ENCODE data around the gene GCC1. TPM values are rescaled to one million over a fixed set of nuclear protein-coding genes. Genes with fewer than 3 reads are reported as not detected.

The GCC1 gene, protein sequence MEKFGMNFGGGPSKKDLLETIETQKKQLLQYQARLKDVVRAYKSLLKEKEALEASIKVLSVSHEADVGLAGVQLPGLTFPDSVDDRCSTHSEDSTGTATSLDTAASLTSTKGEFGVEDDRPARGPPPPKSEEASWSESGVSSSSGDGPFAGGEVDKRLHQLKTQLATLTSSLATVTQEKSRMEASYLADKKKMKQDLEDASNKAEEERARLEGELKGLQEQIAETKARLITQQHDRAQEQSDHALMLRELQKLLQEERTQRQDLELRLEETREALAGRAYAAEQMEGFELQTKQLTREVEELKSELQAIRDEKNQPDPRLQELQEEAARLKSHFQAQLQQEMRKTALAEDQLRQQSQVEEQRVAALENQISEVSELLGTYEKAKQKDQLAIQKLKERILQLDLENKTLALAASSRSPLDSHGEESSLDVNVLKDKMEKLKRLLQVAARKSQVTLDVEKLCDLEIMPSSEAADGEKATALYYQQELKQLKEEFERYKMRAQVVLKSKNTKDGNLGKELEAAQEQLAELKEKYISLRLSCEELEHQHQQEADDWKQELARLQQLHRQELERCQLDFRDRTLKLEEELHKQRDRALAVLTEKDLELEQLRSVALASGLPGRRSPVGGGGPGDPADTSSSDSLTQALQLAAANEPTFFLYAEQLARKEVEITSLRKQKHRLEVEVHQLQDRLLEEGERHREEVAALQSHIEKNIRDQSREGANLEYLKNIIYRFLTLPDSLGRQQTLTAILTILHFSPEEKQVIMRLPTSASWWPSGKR
- 16.7 TPM for total RNA-seq
- polyA plus RNA-seq (ENCODE audit: insufficient read depth, low read depth, low replicate concordance), result 6.9 TPM
- long read RNA-seq, donor 1, full-length matches to known transcripts, result 6 of 6 reads
- long read RNA-seq, donor 1, partial matches to known transcripts, result 0 of 6 reads
- long read RNA-seq, donor 1, other reads (novel, unspliced or antisense), result 0 of 6 reads
- long read RNA-seq, donor 2, result 0 reads
- long read RNA-seq, donor 3, full-length matches to known transcripts, result 3 of 3 reads
- long read RNA-seq, donor 3, partial matches to known transcripts, result 0 of 3 reads
- long read RNA-seq, donor 3, other reads (novel, unspliced or antisense), result 0 of 3 reads
- long read RNA-seq, donor 4, full-length matches to known transcripts, result 3 of 3 reads
- long read RNA-seq, donor 4, partial matches to known transcripts, result 0 of 3 reads
- long read RNA-seq, donor 4, other reads (novel, unspliced or antisense), result 0 of 3 reads
- long read RNA-seq, donor 5, partial matches to known transcripts, result 17 of 26 reads
- long read RNA-seq, donor 5, other reads (novel, unspliced or antisense), result 9 of 26 reads
- long read RNA-seq, donor 6, result 0 reads
- long read RNA-seq, donor 7, full-length matches to known transcripts, result 28 of 28 reads
- long read RNA-seq, donor 7, partial matches to known transcripts, result 0 of 28 reads
- long read RNA-seq, donor 7, other reads (novel, unspliced or antisense), result 0 of 28 reads
- long read RNA-seq, donor 8, full-length matches to known transcripts, result 2 of 2 reads
- long read RNA-seq, donor 8, partial matches to known transcripts, result 0 of 2 reads
- long read RNA-seq, donor 8, other reads (novel, unspliced or antisense), result 0 of 2 reads
- long read RNA-seq, donor 9, full-length matches to known transcripts, result 3 of 3 reads
- long read RNA-seq, donor 9, partial matches to known transcripts, result 0 of 3 reads
- long read RNA-seq, donor 9, other reads (novel, unspliced or antisense), result 0 of 3 reads
- long read RNA-seq, donor 10, full-length matches to known transcripts, result 4 of 4 reads
- long read RNA-seq, donor 10, partial matches to known transcripts, result 0 of 4 reads
- long read RNA-seq, donor 10, other reads (novel, unspliced or antisense), result 0 of 4 reads

DNA sequence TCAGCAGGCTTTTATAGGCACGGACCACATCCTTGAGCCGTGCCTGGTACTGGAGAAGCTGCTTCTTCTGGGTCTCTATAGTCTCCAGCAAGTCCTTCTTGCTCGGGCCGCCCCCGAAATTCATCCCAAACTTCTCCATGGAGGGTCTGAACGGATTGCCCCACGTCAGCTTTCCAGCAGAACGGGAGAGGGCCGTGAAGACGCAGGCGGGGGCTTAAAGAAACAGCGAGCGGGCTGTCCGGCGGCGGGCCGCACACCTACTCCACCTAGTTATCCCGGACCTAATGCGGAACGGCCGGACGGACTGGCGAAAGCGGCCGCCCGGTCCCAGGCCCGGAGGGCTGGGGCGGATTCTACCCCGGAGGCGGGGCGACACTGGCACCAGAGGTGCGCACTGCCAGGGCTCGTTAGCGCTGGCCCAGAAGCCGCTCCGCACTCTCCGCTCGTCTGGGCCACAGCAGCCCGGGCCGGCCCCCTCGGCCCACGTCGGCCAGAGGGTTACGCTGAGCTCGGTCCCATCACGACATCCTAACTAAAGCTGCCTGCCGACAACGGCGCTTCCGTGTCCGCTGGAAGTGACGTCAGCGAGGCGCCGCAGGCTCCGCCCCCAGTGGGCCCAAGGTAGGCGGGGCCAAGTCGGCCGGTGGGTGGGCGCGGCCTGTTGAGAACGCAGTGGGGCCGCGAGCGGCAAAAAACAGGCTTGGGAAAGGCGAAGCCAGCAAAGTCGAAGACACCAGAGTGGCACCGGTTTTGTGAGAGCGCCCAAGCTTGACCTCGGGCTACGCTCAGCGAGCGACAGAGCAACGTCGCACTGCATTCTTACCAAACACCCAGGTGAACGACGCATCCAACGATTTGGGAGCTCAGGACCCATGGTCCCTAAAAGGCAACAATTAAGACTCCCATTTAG, at the start of gene GCC1:
GCC1 (minus strand) TSS at position 553 of the 910 bp plus-strand sequence; CDS start at position 139, 414 bp downstream.
- Histone ChIP-seq H3K9me3 (ENCODE audit: control insufficient read depth in 2 of 3, insufficient read depth in 1 of 3, low read length in 3 of 3) (no peaks in the 10 kb centered on the region), H3K4me3 (ENCODE audit: low read length in 3 of 3) (peak within 1 kb of the TSS; percentile 81 to 95 (median 89)), H3K27ac (ENCODE audit: low read depth in 2 of 2, low read length in 2 of 2) (peak within 1 kb of the TSS; percentile 63 to 78), H3K9ac (ENCODE audit: low read length in 3 of 3) (peak within 1 kb of the TSS; percentile 71 to 84 (median 72)), H3K4me1 (ENCODE audit: control insufficient read depth in 2 of 3, insufficient read depth in 2 of 3, low read depth in 1 of 3, low read length in 3 of 3) (peaks cover 2 to 47% (median 19%) of the 10 kb centered on the region in 3 donors), H3K36me3 (ENCODE audit: control insufficient read depth in 2 of 3, insufficient read depth in 3 of 3, low read length in 3 of 3) (peaks cover 2 to 16% (median 9%) of the 10 kb centered on the region in 3 donors), H3K27me3 (ENCODE audit: control insufficient read depth, insufficient read depth, low read length) (no peaks in the 10 kb centered on the region)
- DNase-seq (peak; percentile 94 to 97 (median 96)), FAIRE-seq (no peak)
- TF ChIP-seq, protein P1, sequence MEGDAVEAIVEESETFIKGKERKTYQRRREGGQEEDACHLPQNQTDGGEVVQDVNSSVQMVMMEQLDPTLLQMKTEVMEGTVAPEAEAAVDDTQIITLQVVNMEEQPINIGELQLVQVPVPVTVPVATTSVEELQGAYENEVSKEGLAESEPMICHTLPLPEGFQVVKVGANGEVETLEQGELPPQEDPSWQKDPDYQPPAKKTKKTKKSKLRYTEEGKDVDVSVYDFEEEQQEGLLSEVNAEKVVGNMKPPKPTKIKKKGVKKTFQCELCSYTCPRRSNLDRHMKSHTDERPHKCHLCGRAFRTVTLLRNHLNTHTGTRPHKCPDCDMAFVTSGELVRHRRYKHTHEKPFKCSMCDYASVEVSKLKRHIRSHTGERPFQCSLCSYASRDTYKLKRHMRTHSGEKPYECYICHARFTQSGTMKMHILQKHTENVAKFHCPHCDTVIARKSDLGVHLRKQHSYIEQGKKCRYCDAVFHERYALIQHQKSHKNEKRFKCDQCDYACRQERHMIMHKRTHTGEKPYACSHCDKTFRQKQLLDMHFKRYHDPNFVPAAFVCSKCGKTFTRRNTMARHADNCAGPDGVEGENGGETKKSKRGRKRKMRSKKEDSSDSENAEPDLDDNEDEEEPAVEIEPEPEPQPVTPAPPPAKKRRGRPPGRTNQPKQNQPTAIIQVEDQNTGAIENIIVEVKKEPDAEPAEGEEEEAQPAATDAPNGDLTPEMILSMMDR (IDR thresholded peaks at IDR 0.05; ENCODE audit: borderline replicate concordance, extremely low read depth, insufficient read depth), result no peak
- intact Hi-C loops (cut with DNase I), result no loop called here

DNA sequence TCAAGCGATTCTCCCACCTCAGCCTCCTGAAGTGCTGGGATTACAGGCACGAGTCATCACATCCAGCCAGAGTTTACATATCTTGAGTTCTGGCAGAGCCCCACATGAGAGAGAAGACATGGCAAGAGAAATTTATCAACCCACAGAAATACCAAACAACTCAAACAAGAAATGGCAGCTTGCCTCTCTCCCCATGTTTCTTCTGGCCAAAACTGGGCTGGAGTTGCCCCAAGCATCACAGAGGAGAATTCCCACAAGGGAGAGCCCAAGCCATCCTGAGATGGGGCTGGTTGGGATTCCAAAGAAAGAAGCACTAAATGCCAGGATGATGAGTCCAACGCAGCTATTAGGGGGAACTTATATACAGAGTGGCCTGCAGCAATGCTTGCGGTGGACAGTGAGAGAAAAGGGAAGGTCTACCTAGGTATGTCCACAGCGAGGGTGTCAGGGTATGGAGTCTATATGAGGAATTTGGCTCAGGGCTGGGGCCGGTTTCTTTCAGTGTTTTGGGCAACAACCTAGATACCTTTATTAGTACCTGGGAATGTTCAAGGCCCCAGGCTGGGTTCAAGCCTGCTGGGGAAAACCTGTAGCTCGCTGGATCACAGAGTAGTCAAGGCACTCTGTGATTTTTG, 47.0 kb upstream of the GCC1 start:
- Histone ChIP-seq H3K36me3 (ENCODE audit: control insufficient read depth in 2 of 3, insufficient read depth in 3 of 3, low read length in 3 of 3) (no peaks in the 10 kb centered on the region), H3K27me3 (ENCODE audit: control insufficient read depth, insufficient read depth, low read length) (no peaks in the 10 kb centered on the region), H3K27ac (ENCODE audit: low read depth in 2 of 2, low read length in 2 of 2) (no peak overlapping the region), H3K9me3 (ENCODE audit: control insufficient read depth in 2 of 3, insufficient read depth in 1 of 3, low read length in 3 of 3) (no peaks in the 10 kb centered on the region), H3K4me3 (ENCODE audit: low read length in 3 of 3) (no peak overlapping the region), H3K4me1 (ENCODE audit: control insufficient read depth in 2 of 3, insufficient read depth in 2 of 3, low read depth in 1 of 3, low read length in 3 of 3) (peaks cover 0 to 2% (median 0%) of the 10 kb centered on the region in 3 donors), H3K9ac (ENCODE audit: low read length in 3 of 3) (no peak overlapping the region)
- no peak for DNase-seq
- intact Hi-C loops (cut with DNase I), result no loop called here
- TF ChIP-seq, protein P1 (IDR thresholded peaks at IDR 0.05; ENCODE audit: borderline replicate concordance, extremely low read depth, insufficient read depth), result no peak
- FAIRE-seq, result no peak

Measured in kidney (tissue), 22 donors.